Ishikawa (cell line): ENCODE measurements around the gene MANEAL.

Source experiments
- CEBPB ChIP-seq: IDR thresholded peaks from 2 replicates; pipeline ENCODE4 v1.6.1; 2012
- CREB1 ChIP-seq: IDR thresholded peaks from 2 replicates; pipeline ENCODE4 v1.6.1; 2012; ENCODE audit warnings: low read depth
- EGR1 ChIP-seq: IDR thresholded peaks from 2 replicates; pipeline ENCODE4 v1.6.1; 2012
- EP300 ChIP-seq: IDR thresholded peaks from 2 replicates; pipeline ENCODE4 v1.6.1; 2012; ENCODE audit warnings: borderline replicate concordance
- FOXM1 ChIP-seq: IDR thresholded peaks from 2 replicates; pipeline ENCODE4 v1.6.1; 2012; ENCODE audit warnings: low read depth, borderline replicate concordance
- NFIC ChIP-seq: IDR thresholded peaks from 2 replicates; pipeline ENCODE4 v1.6.1; 2012
- RAD21 ChIP-seq: IDR thresholded peaks from 2 replicates; pipeline ENCODE4 v1.6.1; 2012; ENCODE audit warnings: low read depth
- TAF1 ChIP-seq: IDR thresholded peaks from 2 replicates; pipeline ENCODE4 v1.6.1; 2012; ENCODE audit warnings: low read depth, mild to moderate bottlenecking
- TCF12 ChIP-seq: IDR thresholded peaks from 2 replicates; pipeline ENCODE4 v1.6.1; 2012; ENCODE audit warnings: low read depth
- TEAD4 ChIP-seq: IDR thresholded peaks from 2 replicates; pipeline ENCODE4 v1.6.1; 2012
- YY1 ChIP-seq: IDR thresholded peaks from 2 replicates; pipeline ENCODE4 v1.6.1; 2012; ENCODE audit warnings: low read depth
- ZBTB7A ChIP-seq: IDR thresholded peaks from 2 replicates; pipeline ENCODE4 v1.6.1; 2012; ENCODE audit warnings: low read depth
- TF ChIP-seq, protein P1 (sequence below): IDR thresholded peaks from 2 replicates; pipeline ENCODE4 v1.6.1; 2012
- TF ChIP-seq, protein P2 (sequence below): IDR thresholded peaks from 2 replicates; pipeline ENCODE4 v1.6.1; 2012; ENCODE audit warnings: low read depth, mild to moderate bottlenecking
- TF ChIP-seq, protein P3 (sequence below): IDR thresholded peaks from 2 replicates; pipeline ENCODE4 v1.6.1; 2012

The MANEAL gene

DNA sequence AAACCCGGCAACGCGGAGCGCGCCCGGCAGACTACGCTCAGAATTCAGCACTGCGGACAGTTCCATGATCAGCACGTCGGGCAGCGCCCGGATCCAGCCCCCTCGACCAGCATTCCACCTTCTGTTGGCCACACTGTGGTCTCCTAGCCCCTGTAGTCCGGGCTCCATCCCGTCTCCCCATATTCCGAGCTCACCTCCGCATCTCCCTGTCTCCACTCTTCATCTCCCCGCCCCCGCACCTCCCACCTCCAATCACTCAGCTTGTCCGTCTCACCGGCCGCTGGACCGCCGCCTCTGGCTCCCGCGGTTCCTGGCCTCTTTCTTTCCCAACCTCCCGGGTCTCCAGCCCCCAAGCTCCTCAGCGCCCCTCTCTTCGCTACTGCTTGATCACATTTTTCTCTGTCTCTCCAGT is 29.2 kb upstream of the MANEAL start:
- TF ChIP-seq, protein P1, sequence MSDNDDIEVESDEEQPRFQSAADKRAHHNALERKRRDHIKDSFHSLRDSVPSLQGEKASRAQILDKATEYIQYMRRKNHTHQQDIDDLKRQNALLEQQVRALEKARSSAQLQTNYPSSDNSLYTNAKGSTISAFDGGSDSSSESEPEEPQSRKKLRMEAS = peak; percentile 32; the same call in 1 of the 2 replicates
- TF ChIP-seq TCF12 = no peak
- TF ChIP-seq TEAD4 = peak; percentile 34; the same call in 1 of the 2 replicates
- no peak for TF ChIP-seq RAD21
- peak; percentile 61; the same call in 1 of the 2 replicates for TF ChIP-seq ZBTB7A
- TF ChIP-seq, protein P2, sequence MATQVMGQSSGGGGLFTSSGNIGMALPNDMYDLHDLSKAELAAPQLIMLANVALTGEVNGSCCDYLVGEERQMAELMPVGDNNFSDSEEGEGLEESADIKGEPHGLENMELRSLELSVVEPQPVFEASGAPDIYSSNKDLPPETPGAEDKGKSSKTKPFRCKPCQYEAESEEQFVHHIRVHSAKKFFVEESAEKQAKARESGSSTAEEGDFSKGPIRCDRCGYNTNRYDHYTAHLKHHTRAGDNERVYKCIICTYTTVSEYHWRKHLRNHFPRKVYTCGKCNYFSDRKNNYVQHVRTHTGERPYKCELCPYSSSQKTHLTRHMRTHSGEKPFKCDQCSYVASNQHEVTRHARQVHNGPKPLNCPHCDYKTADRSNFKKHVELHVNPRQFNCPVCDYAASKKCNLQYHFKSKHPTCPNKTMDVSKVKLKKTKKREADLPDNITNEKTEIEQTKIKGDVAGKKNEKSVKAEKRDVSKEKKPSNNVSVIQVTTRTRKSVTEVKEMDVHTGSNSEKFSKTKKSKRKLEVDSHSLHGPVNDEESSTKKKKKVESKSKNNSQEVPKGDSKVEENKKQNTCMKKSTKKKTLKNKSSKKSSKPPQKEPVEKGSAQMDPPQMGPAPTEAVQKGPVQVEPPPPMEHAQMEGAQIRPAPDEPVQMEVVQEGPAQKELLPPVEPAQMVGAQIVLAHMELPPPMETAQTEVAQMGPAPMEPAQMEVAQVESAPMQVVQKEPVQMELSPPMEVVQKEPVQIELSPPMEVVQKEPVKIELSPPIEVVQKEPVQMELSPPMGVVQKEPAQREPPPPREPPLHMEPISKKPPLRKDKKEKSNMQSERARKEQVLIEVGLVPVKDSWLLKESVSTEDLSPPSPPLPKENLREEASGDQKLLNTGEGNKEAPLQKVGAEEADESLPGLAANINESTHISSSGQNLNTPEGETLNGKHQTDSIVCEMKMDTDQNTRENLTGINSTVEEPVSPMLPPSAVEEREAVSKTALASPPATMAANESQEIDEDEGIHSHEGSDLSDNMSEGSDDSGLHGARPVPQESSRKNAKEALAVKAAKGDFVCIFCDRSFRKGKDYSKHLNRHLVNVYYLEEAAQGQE = peak; percentile 99

DNA sequence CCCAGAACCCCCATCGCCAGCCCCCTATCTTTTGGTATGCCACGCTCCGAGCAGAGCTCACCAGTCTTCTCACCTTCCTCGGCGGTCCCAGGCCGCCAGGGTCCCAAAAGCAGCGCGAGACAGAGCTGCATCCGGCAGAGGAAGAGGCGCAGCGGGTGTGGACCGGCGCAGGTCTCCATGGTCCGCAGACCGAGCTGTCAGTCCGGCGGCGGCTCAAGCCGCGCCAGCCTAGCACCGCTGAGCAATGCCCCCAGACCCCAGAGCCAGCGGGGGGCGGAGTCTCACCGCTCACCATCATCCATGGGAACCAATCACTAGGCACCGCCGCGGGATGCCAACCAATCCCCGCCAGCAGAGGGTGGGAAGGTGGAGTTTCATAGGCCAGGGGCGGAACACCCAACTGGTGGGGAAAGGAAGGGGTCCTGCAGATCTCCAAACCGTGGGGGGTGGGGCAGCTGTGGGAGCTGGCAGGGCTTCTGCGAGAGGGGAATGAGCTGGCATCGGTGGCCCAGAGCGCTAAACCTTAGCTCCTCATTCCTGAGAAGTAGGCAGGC is 28.7 kb upstream of the MANEAL start, which contains the start of gene EPHA10:
Gene EPHA10, minus strand, starts transcription at position 233 of the 554 bp plus-strand sequence. Its CDS starts 54 bp downstream, at position 179.
- no peak for TF ChIP-seq FOXM1
- no peak for TF ChIP-seq RAD21
- no peak for TF ChIP-seq TEAD4
- TF ChIP-seq EGR1 = no peak
- TF ChIP-seq, protein P1 = no peak
- TF ChIP-seq TCF12 = no peak
- no peak for TF ChIP-seq CREB1
- no peak for TF ChIP-seq CEBPB
- TF ChIP-seq, protein P2 = no peak
- TF ChIP-seq, protein P3, sequence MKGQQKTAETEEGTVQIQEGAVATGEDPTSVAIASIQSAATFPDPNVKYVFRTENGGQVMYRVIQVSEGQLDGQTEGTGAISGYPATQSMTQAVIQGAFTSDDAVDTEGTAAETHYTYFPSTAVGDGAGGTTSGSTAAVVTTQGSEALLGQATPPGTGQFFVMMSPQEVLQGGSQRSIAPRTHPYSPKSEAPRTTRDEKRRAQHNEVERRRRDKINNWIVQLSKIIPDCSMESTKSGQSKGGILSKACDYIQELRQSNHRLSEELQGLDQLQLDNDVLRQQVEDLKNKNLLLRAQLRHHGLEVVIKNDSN = no peak
- no peak for TF ChIP-seq TAF1
- no peak for TF ChIP-seq NFIC
- TF ChIP-seq YY1 = no peak
- TF ChIP-seq EP300 = no peak
- no peak for TF ChIP-seq ZBTB7A

DNA sequence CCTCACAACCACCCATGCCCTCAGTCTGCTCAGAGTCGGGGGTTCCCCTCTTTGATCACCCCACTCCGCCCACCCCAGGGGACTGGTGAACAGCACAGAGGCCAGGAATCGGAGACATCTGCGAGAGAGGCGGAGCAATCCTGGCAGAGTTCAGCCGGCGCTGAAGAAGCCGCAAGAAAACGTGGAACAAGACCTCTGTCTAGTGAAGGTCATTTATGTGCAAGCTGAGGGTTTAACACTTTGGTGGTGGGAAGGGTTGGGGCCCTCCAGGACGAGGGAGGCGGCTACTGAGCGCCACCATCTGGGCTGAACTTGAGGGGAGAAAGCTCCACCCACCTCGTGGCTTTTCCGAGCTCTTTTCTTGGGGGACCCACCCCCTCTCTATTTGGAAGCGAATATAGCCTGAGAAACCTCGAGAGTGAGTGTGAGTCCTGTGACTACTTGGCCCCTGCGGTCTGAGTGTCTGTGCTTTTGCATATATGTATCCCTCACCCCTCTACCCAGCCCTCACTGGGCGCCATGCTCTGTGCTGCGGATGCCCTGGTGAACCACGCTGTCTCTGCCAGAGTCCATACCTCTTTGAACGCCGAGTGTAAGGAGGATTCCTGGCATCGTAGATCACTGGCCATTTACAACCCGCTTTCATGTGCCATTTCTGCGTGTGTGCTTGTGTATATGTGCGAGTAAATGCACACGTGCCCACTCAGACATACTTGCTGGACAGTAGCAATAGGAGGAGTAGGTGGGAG is 27.6 kb upstream of the MANEAL start:
- TF ChIP-seq TAF1 (no peak), ZBTB7A (no peak), RAD21 (peak; percentile 36)
- TF ChIP-seq, protein P1 = no peak
- TF ChIP-seq, protein P2 = 0 out of 2 replicates have a peak, but pooled peaks have one; percentile 18

DNA sequence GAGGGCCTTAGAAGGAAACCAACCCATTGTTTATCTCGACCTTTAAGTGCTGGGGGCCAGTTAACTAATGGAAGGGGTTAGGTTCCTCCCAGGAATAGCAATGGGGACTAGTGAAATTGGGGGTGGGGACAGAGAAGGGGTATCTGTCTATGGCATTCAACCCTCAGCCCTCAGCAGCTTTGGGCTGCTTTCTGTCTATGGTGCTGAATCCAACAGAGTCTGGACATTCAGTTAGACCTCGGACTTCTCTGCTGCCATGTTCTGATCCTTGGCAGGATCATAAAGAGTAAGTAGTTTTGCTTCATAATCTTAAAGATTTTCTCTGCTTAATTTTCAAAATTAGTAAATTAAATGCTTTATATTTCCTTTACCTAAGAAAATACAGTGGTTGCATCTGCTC is 26.2 kb upstream of the MANEAL start:
- TF ChIP-seq ZBTB7A = no peak
- TF ChIP-seq, protein P2 = peak; percentile 62; the same call in 1 of the 2 replicates
